OCI-LY7 (cell line): ENCODE results near the gene ODAM. TPM values are rescaled to one million over a fixed set of nuclear protein-coding genes. Genes with fewer than 3 reads are reported as not detected.
"Not testable (repeated sequence)": the region's sequence is repeated elsewhere in the genome, so short reads cannot be mapped to it uniquely, and the experiment has no call there.

ENCODE experiments used
- BruUV-seq: library from RNA; stranded (reverse); fragments of 400-500 nt; replicated peaks from 2 replicates; lab custom pipeline; 2021; lab: Mats Ljungman, UMichigan
- CTCF ChIA-PET: fragments of 300-600 bp; sonication (Branson Sonifier 250); formaldehyde crosslinking; loops from one replicate; lab custom pipeline; 2022; ENCODE audit warnings: antibody characterized with exemption; ENCODE audit not compliant: unreplicated experiment; lab: Charles Lee
- POLR2A ChIA-PET: fragments of 300-600 bp; sonication (Branson Sonifier 250); formaldehyde crosslinking; loops from one replicate; lab custom pipeline; 2022; ENCODE audit warnings: antibody characterized with exemption; lab: Charles Lee
- DNase-seq: peaks from one replicate; pipeline ENCODE4 v3.0.0-alpha.2; 2015; ENCODE audit warnings: low spot score
- H2AFZ ChIP-seq: fragments of 200-600 bp; sonication (generic), shearing (Covaris generic); 2 replicates; pipeline ENCODE4 v1.6.1; 2014; ENCODE audit warnings: mild to moderate bottlenecking, antibody characterized with exemption, low read length, moderate library complexity
- H3K27ac ChIP-seq: fragments of 200-600 bp; sonication (generic); 2 replicates; pipeline ENCODE4 v1.5.1; 2014; ENCODE audit warnings: mixed run types, low read depth, mild to moderate bottlenecking, moderate library complexity, low read length, inconsistent platforms; ENCODE audit not compliant: poor library complexity, severe bottlenecking
- H3K36me3 ChIP-seq: fragments of 200-600 bp; sonication (generic); 2 replicates; pipeline ENCODE4 v1.6.1; 2014; ENCODE audit warnings: mild to moderate bottlenecking, antibody characterized with exemption, low read length, moderate library complexity, mixed read lengths; ENCODE audit not compliant: insufficient read depth
- H3K4me1 ChIP-seq: fragments of 200-600 bp; sonication (generic); 2 replicates; pipeline ENCODE4 v1.5.1; 2014; ENCODE audit warnings: mild to moderate bottlenecking, low read length; ENCODE audit not compliant: insufficient read depth, poor library complexity, severe bottlenecking
- H3K4me2 ChIP-seq: fragments of 200-600 bp; sonication (generic); 2 replicates; pipeline ENCODE4 v1.6.1; 2014; ENCODE audit warnings: mild to moderate bottlenecking, low read length
- H3K4me3 ChIP-seq: fragments of 200-600 bp; sonication (generic); 2 replicates; pipeline ENCODE4 v1.5.1; 2014; ENCODE audit warnings: mild to moderate bottlenecking, low read depth, low read length; ENCODE audit not compliant: poor library complexity, severe bottlenecking
- H3K79me2 ChIP-seq: fragments of 200-600 bp; sonication (generic); 2 replicates; pipeline ENCODE4 v1.6.1; 2016; ENCODE audit warnings: low read depth, mild to moderate bottlenecking, low read length, moderate library complexity, mixed read lengths; ENCODE audit not compliant: insufficient read depth
- H3K9me2 ChIP-seq: fragments of 200-600 bp; sonication (generic); 2 replicates; pipeline ENCODE4 v1.6.1; 2016; ENCODE audit warnings: mild to moderate bottlenecking, low read length, mixed read lengths; ENCODE audit not compliant: insufficient read depth
- H3K9me3 ChIP-seq: fragments of 200-600 bp; sonication (generic); 2 replicates; pipeline ENCODE4 v1.6.1; 2014; ENCODE audit warnings: mild to moderate bottlenecking, mixed run types, low read length, mixed read lengths
- H4K20me1 ChIP-seq: fragments of 200-600 bp; sonication (generic); 2 replicates; pipeline ENCODE4 v1.6.1; 2014; ENCODE audit warnings: mild to moderate bottlenecking, antibody characterized with exemption, low read length, moderate library complexity, mixed read lengths; ENCODE audit not compliant: insufficient read depth
- CTCF ChIP-seq: fragments of 200-600 bp; sonication (generic); conservative IDR thresholded peaks from 2 replicates; pipeline ENCODE4 v1.5.1; 2014; ENCODE audit warnings: mild to moderate bottlenecking, antibody characterized with exemption, low read length, moderate library complexity, mixed read lengths
- EZH2phosphoT487 ChIP-seq: fragments of 200-600 bp; sonication (generic); IDR thresholded peaks from 2 replicates; pipeline ENCODE4 v1.6.1; 2018; ENCODE audit warnings: low read depth, borderline replicate concordance, mild to moderate bottlenecking, mixed run types, antibody characterized with exemption, low read length, moderate library complexity, mixed read lengths
- intact Hi-C: fragments of 100-400 bp; cut with micrococcal nuclease; formaldehyde crosslinking; loops from one replicate; pipeline ENCODE4 v1.10.0; 2022; ENCODE audit not compliant: unreplicated experiment
- total RNA-seq, 2 experiments: library from RNA; depleted of rRNA in 1 of 2; stranded (reverse); fragments of >200 nt in 1 of 2; shearing (Covaris generic) in 1 of 2; gene quantifications; 2 replicates each; pipeline ENCODE4 v1.2.3, GENCODE V29; 2014 to 2022

The ODAM gene
- total RNA-seq, 2 experiments from 2014 or later: not detected

GRCh38 chr4:70197842-70198241 lies 2.3 kb downstream of the ODAM start:
- CTCF ChIA-PET: no interaction called here

GRCh38 chr4:70203601-70204000 lies 8.1 kb downstream of the ODAM start:
- ChIA-PET CTCF (no interaction called here), POLR2A (no interaction called here)
- Histone ChIP-seq H3K36me3 (no peaks in the 10 kb centered on the region), H2AFZ (no peak overlapping the region), H3K4me1 (no peaks in the 10 kb centered on the region), H4K20me1 (no peaks in the 10 kb centered on the region), H3K79me2 (no peaks in the 10 kb centered on the region), H3K4me2 (no peak overlapping the region), H3K9me3 (no peaks in the 10 kb centered on the region), H3K4me3 (no peak overlapping the region), H3K9me2 (no peaks in the 10 kb centered on the region), H3K27ac (no peak overlapping the region)
- DNase-seq: no peak
- intact Hi-C loops: no loop called here
- TF ChIP-seq EZH2phosphoT487 (no peak), CTCF (no peak)
- no TSS peak for BruUV-seq

More at GRCh38 chr4:70197842-70198241, 2.3 kb downstream of the ODAM start:
- H3K79me2 ChIP-seq: no peaks in the 10 kb centered on the region
- H3K4me1 ChIP-seq: no peaks in the 10 kb centered on the region
- TF ChIP-seq CTCF (no peak), EZH2phosphoT487 (no peak)
- no peak for DNase-seq
- H2AFZ ChIP-seq: no peak overlapping the region
- no TSS peak for BruUV-seq
- no peaks in the 10 kb centered on the region for H3K36me3 ChIP-seq
- intact Hi-C loops: no loop called here
- H3K4me3 ChIP-seq: no peak overlapping the region
- POLR2A ChIA-PET: no interaction called here
- no peaks in the 10 kb centered on the region for H3K9me3 ChIP-seq
- no peak overlapping the region for H3K27ac ChIP-seq
- no peaks in the 10 kb centered on the region for H3K9me2 ChIP-seq
- no peak overlapping the region for H3K4me2 ChIP-seq
- H4K20me1 ChIP-seq: no peaks in the 10 kb centered on the region

- CTCF ChIA-PET, BruUV-seq, H3K9me3 ChIP-seq, DNase-seq, H3K4me1 ChIP-seq, H3K79me2 ChIP-seq, H3K4me2 ChIP-seq, intact Hi-C loops, H4K20me1 ChIP-seq, H3K36me3 ChIP-seq, H3K4me3 ChIP-seq, H2AFZ ChIP-seq, H3K27ac ChIP-seq, H3K9me2 ChIP-seq: not testable (repeated sequence)
- POLR2A ChIA-PET: interaction anchor here (1.0 kb wide), 1 partner anchor 13 kb away, joined by 3 read pairs; no protein-coding TSS in a partner anchor
These were observed 17.2 kb downstream of the ODAM start for GRCh38 chr4:70212752-70213151.

GRCh38 chr4:70216109-70216508 lies 20.6 kb downstream of the ODAM start:
- POLR2A ChIA-PET, H3K9me2 ChIP-seq, H3K4me1 ChIP-seq, H3K4me2 ChIP-seq, BruUV-seq, intact Hi-C loops, H3K9me3 ChIP-seq, H2AFZ ChIP-seq, DNase-seq, H3K79me2 ChIP-seq, H4K20me1 ChIP-seq, H3K4me3 ChIP-seq, H3K27ac ChIP-seq, CTCF ChIA-PET, H3K36me3 ChIP-seq: not testable (repeated sequence)

GRCh38 chr4:70216550-70216949 lies 21.0 kb downstream of the ODAM start:
- H4K20me1 ChIP-seq, H3K4me2 ChIP-seq, H3K9me3 ChIP-seq, H3K4me1 ChIP-seq, intact Hi-C loops, CTCF ChIA-PET, H3K9me2 ChIP-seq, DNase-seq, H3K27ac ChIP-seq, H3K79me2 ChIP-seq, BruUV-seq, H3K36me3 ChIP-seq, H2AFZ ChIP-seq, H3K4me3 ChIP-seq: not testable (repeated sequence)
- POLR2A ChIA-PET: interaction anchor here (0.7 kb wide), 1 partner anchor 1184 kb away, joined by 5 read pairs; no protein-coding TSS in a partner anchor
